ENCODE results near the gene FBP2.

The FBP2 gene

GRCh38 chr9:94528886-94529285 is 64.7 kb downstream of the FBP2 start:
- H3K36me3 ChIP-seq (replicated peaks; ENCODE audit: low read depth, low read length) = no peaks in the 10 kb centered on the region
- H3K27me3 ChIP-seq (ENCODE audit: low read depth, low read length) = no peaks in the 10 kb centered on the region
- no peak overlapping the region for H3K4me2 ChIP-seq (ENCODE audit: low read length)
- no peaks in the 10 kb centered on the region for H3K4me1 ChIP-seq (ENCODE audit: low read length)
- no peaks in the 10 kb centered on the region for H3K79me2 ChIP-seq (ENCODE audit: low read length)
- H2AFZ ChIP-seq (ENCODE audit: low read depth, low read length) = no peak overlapping the region
- H3K9me3 ChIP-seq (ENCODE audit: insufficient read depth, low read length) = no peaks in the 10 kb centered on the region
- no peak overlapping the region for H3K4me3 ChIP-seq (ENCODE audit: low read length)
- no peak overlapping the region for H3K27ac ChIP-seq (ENCODE audit: low read length)
- no peaks in the 10 kb centered on the region for H4K20me1 ChIP-seq (ENCODE audit: insufficient read depth, low read length)
- H3K9ac ChIP-seq (ENCODE audit: low read length) = no peak overlapping the region
- TF ChIP-seq EZH2phosphoT487 (IDR thresholded peaks at IDR 0.05; ENCODE audit: low read depth) (no peak), CTCF (IDR thresholded peaks at IDR 0.05; ENCODE audit: low read depth, low read length) (no peak)

- TF ChIP-seq EZH2phosphoT487 (IDR thresholded peaks at IDR 0.05; ENCODE audit: low read depth) = no peak
- no peak for TF ChIP-seq CTCF (IDR thresholded peaks at IDR 0.05; ENCODE audit: low read depth, low read length)
- no peak overlapping the region for H3K4me3 ChIP-seq (ENCODE audit: low read length)
- no peaks in the 10 kb centered on the region for H3K36me3 ChIP-seq (replicated peaks; ENCODE audit: low read depth, low read length)
- no peaks in the 10 kb centered on the region for H4K20me1 ChIP-seq (ENCODE audit: insufficient read depth, low read length)
- H3K27ac ChIP-seq (ENCODE audit: low read length) = no peak overlapping the region
- H3K4me2 ChIP-seq (ENCODE audit: low read length) = no peak overlapping the region
- H3K9ac ChIP-seq (ENCODE audit: low read length) = no peak overlapping the region
- H3K79me2 ChIP-seq (ENCODE audit: low read length) = no peaks in the 10 kb centered on the region
- no peaks in the 10 kb centered on the region for H3K27me3 ChIP-seq (ENCODE audit: low read depth, low read length)
- no peaks in the 10 kb centered on the region for H3K4me1 ChIP-seq (ENCODE audit: low read length)
- H2AFZ ChIP-seq (ENCODE audit: low read depth, low read length) = no peak overlapping the region
- no peaks in the 10 kb centered on the region for H3K9me3 ChIP-seq (ENCODE audit: insufficient read depth, low read length)
Observed at GRCh38 chr9:94526951-94527350, 66.7 kb downstream of the FBP2 start.

- Histone ChIP-seq H3K36me3 (replicated peaks; ENCODE audit: low read depth, low read length) (no peaks in the 10 kb centered on the region), H3K4me3 (ENCODE audit: low read length) (no peak overlapping the region), H2AFZ (ENCODE audit: low read depth, low read length) (no peak overlapping the region), H3K4me2 (ENCODE audit: low read length) (no peak overlapping the region), H3K9ac (ENCODE audit: low read length) (no peak overlapping the region), H3K9me3 (ENCODE audit: insufficient read depth, low read length) (no peaks in the 10 kb centered on the region), H3K79me2 (ENCODE audit: low read length) (no peaks in the 10 kb centered on the region), H3K27ac (ENCODE audit: low read length) (no peak overlapping the region), H3K27me3 (ENCODE audit: low read depth, low read length) (no peaks in the 10 kb centered on the region), H3K4me1 (ENCODE audit: low read length) (no peaks in the 10 kb centered on the region), H4K20me1 (ENCODE audit: insufficient read depth, low read length) (no peaks in the 10 kb centered on the region)
- TF ChIP-seq CTCF (IDR thresholded peaks at IDR 0.05; ENCODE audit: low read depth, low read length) (no peak), EZH2phosphoT487 (IDR thresholded peaks at IDR 0.05; ENCODE audit: low read depth) (no peak)
Observed at GRCh38 chr9:94526271-94526670, 67.4 kb downstream of the FBP2 start.

- H3K36me3 ChIP-seq (replicated peaks; ENCODE audit: low read depth, low read length) = no peaks in the 10 kb centered on the region
- no peak overlapping the region for H2AFZ ChIP-seq (ENCODE audit: low read depth, low read length)
- no peak overlapping the region for H3K4me3 ChIP-seq (ENCODE audit: low read length)
- no peak for TF ChIP-seq CTCF (IDR thresholded peaks at IDR 0.05; ENCODE audit: low read depth, low read length)
- no peak for TF ChIP-seq EZH2phosphoT487 (IDR thresholded peaks at IDR 0.05; ENCODE audit: low read depth)
- H3K4me1 ChIP-seq (ENCODE audit: low read length) = no peaks in the 10 kb centered on the region
- no peak overlapping the region for H3K27ac ChIP-seq (ENCODE audit: low read length)
- H4K20me1 ChIP-seq (ENCODE audit: insufficient read depth, low read length) = no peaks in the 10 kb centered on the region
- H3K27me3 ChIP-seq (ENCODE audit: low read depth, low read length) = no peaks in the 10 kb centered on the region
- H3K9me3 ChIP-seq (ENCODE audit: insufficient read depth, low read length) = no peaks in the 10 kb centered on the region
- no peaks in the 10 kb centered on the region for H3K79me2 ChIP-seq (ENCODE audit: low read length)
- no peak overlapping the region for H3K4me2 ChIP-seq (ENCODE audit: low read length)
- no peak overlapping the region for H3K9ac ChIP-seq (ENCODE audit: low read length)
Observed at GRCh38 chr9:94525396-94526035, 68.1 kb downstream of the FBP2 start.

Measured in OCI-LY3 (cell line).